PC-9 (cell line): Measurements from ENCODE around the gene CENPB.

Source experiments
- CTCF ChIP-seq: fragments of 200-600 bp; sonication (generic); conservative IDR thresholded peaks from 2 replicates; pipeline ENCODE4 v1.6.1; 2017; ENCODE audit warnings: mixed run types, antibody characterized with exemption, mild to moderate bottlenecking, moderate library complexity
- EZH2 ChIP-seq: fragments of 200-600 bp; sonication (generic); IDR thresholded peaks from 2 replicates; pipeline ENCODE4 v1.8.0; 2017; ENCODE audit warnings: antibody characterized with exemption, low read depth

DNA sequence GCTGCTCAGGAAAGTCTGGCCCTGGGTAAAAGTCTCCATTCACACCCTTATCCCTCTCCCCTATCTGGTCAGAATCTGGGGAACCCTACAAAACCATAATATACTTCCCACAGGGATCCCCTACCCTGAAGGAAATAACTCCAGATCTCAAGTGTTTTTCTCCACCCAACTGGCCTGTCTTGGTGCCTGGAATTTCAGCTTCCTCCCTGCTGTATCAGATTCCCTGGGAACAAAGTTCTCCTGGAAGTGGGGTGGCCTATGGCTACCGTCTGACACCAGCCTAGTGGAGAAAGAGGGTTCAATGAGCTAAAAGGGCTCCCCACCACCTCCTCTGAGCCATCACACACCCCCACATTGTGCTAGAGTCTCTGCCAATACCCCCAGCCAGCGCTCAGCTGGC lies 39.1 kb downstream of the CENPB start:
- TF ChIP-seq CTCF (no peak), EZH2 (no peak)
